PC-3 (cell line): ENCODE measurements around the gene PGF. TPM values are rescaled to one million over a fixed set of nuclear protein-coding genes. Genes with fewer than 3 reads are reported as not detected.

Experiments
- ATAC-seq: fragments of 200-7000 bp; cut with Tn5 transposase; 2 replicates; pipeline ENCODE4 v1.9.1; 2020; ENCODE audit warnings: mild to moderate bottlenecking, moderate library complexity
- BruUV-seq: library from RNA; stranded (reverse); fragments of 400-500 nt; replicated peaks from 2 replicates; lab custom pipeline; 2021; lab: Mats Ljungman, UMichigan
- CTCF ChIA-PET: fragments of 300-600 bp; sonication (Branson Sonifier 250); formaldehyde crosslinking; loops from one replicate; lab custom pipeline; 2022; ENCODE audit warnings: antibody characterized with exemption; lab: Charles Lee
- POLR2A ChIA-PET: fragments of 300-600 bp; sonication (Branson Sonifier 250); formaldehyde crosslinking; loops from one replicate; lab custom pipeline; 2022; ENCODE audit warnings: antibody characterized with exemption; ENCODE audit not compliant: unreplicated experiment; lab: Charles Lee
- DNase-seq: peaks from one replicate; pipeline ENCODE4 v3.0.0-alpha.2; 2015
- H2AFZ ChIP-seq: fragments of 300-600 bp; sonication (generic); 2 replicates; pipeline ENCODE4 v1.6.0; 2016; ENCODE audit warnings: antibody characterized with exemption, low read length
- H3F3A ChIP-seq: fragments of 300-600 bp; sonication (generic); one replicate; pipeline ENCODE4 v1.6.0; 2017; ENCODE audit warnings: antibody characterized with exemption, low read length, control low read depth, mild to moderate bottlenecking; ENCODE audit not compliant: unreplicated experiment
- H3K27ac ChIP-seq: fragments of 300-600 bp; sonication (generic); 2 replicates; pipeline ENCODE4 v1.5.1; 2016; ENCODE audit warnings: mild to moderate bottlenecking, low read length
- H3K27me3 ChIP-seq: fragments of 300-600 bp; sonication (generic); 2 replicates; pipeline ENCODE4 v1.6.1; 2016; ENCODE audit warnings: low read length, mixed read lengths
- H3K36me3 ChIP-seq: fragments of 300-600 bp; sonication (generic); 2 replicates; pipeline ENCODE4 v1.6.1; 2016; ENCODE audit warnings: low read depth, mixed run types, low read length, mixed read lengths
- H3K4me1 ChIP-seq: fragments of 300-600 bp; sonication (generic); 2 replicates; pipeline ENCODE4 v1.5.1; 2016; ENCODE audit warnings: low read length; ENCODE audit not compliant: insufficient read depth
- H3K4me2 ChIP-seq: fragments of 300-600 bp; sonication (generic); 2 replicates; pipeline ENCODE4 v1.6.0; 2016; ENCODE audit warnings: low read length
- H3K4me3 ChIP-seq: fragments of 300-600 bp; sonication (generic); 2 replicates; pipeline ENCODE4 v1.5.1; 2016; ENCODE audit warnings: mild to moderate bottlenecking, low read length, mixed read lengths
- H3K79me2 ChIP-seq: fragments of 300-600 bp; sonication (generic); 2 replicates; pipeline ENCODE4 v1.6.1; 2017; ENCODE audit warnings: low read length, mixed read lengths
- H3K9ac ChIP-seq: fragments of 300-600 bp; sonication (generic); 2 replicates; pipeline ENCODE4 v1.6.0; 2016; ENCODE audit warnings: mild to moderate bottlenecking, low read length
- H3K9me2 ChIP-seq: fragments of 300-600 bp; sonication (generic); replicated peaks from 2 replicates; pipeline ENCODE4 v1.6.1; 2016; ENCODE audit warnings: mixed run types, low read length, mixed read lengths
- H3K9me3 ChIP-seq: fragments of 300-600 bp; sonication (generic); 2 replicates; pipeline ENCODE4 v1.6.1; 2016; ENCODE audit warnings: low read length, mixed read lengths
- H4K20me1 ChIP-seq: fragments of 300-600 bp; sonication (generic); 2 replicates; pipeline ENCODE4 v1.6.1; 2016; ENCODE audit warnings: low read length, mixed read lengths
- CTCF ChIP-seq: fragments of 300-600 bp; sonication (generic); conservative IDR thresholded peaks from 2 replicates; pipeline ENCODE4 v1.5.1; 2017; ENCODE audit warnings: antibody characterized with exemption, low read depth, mild to moderate bottlenecking, low read length
- EZH2 ChIP-seq: fragments of 300-600 bp; sonication (generic); IDR thresholded peaks from one replicate; pipeline ENCODE4 v1.6.1; 2017; ENCODE audit warnings: antibody characterized with exemption, mild to moderate bottlenecking, low read length; ENCODE audit not compliant: unreplicated experiment
- EZH2phosphoT487 ChIP-seq: fragments of 300-600 bp; sonication (generic); IDR thresholded peaks from 2 replicates; pipeline ENCODE4 v1.6.1; 2018; ENCODE audit warnings: mild to moderate bottlenecking, antibody characterized with exemption, low read length, borderline replicate concordance
- intact Hi-C: fragments of 100-400 bp; cut with micrococcal nuclease; formaldehyde crosslinking; loops from 2 replicates; pipeline ENCODE4 v1.9.0; 2023
- total RNA-seq: library from RNA; depleted of rRNA; stranded (reverse); fragments of >200 nt; gene quantifications from 2 replicates; pipeline ENCODE4 v1.2.3, GENCODE V29; 2014

PGF gene
- total RNA-seq, 1 experiment from 2014 or later = 0.26 TPM

- Histone ChIP-seq H3K4me3 (no peak overlapping the region), H2AFZ (no peak overlapping the region), H3K9me2 (no peaks in the 10 kb centered on the region), H3K4me2 (no peak overlapping the region), H3K36me3 (peaks cover 36% of the 10 kb centered on the region), H3K27me3 (no peaks in the 10 kb centered on the region), H3K9me3 (no peaks in the 10 kb centered on the region), H3K79me2 (no peaks in the 10 kb centered on the region), H3K9ac (no peak overlapping the region), H4K20me1 (no peaks in the 10 kb centered on the region), H3F3A (no peaks in the 10 kb centered on the region), H3K27ac (no peak overlapping the region), H3K4me1 (no peaks in the 10 kb centered on the region)
- intact Hi-C loops = loop anchor here (1.0 kb wide), 1 partner anchor 44 kb away; no protein-coding TSS in a partner anchor
- peak; percentile 11 for ATAC-seq
- no peak for TF ChIP-seq EZH2phosphoT487
- TF ChIP-seq CTCF = no peak
- TF ChIP-seq EZH2 = no peak
- BruUV-seq = no TSS peak
- POLR2A ChIA-PET = no interaction called here
- CTCF ChIA-PET = interaction anchor here (0.5 to 2.3 kb wide), 5 partner anchors 27 to 45 kb away, joined by 3 to 56 read pairs (median 4); no protein-coding TSS in a partner anchor
- DNase-seq = no peak
These were observed 50.5 kb downstream of the PGF start for GRCh38 chr14:74904635-74905503.

GRCh38 chr14:74902941-74903705 lies 52.3 kb downstream of the PGF start:
- Histone ChIP-seq H3K27ac (no peak overlapping the region), H3K4me3 (no peak overlapping the region), H3K9me3 (no peaks in the 10 kb centered on the region), H3K9ac (no peak overlapping the region), H3K79me2 (no peaks in the 10 kb centered on the region), H3K27me3 (no peaks in the 10 kb centered on the region), H3K9me2 (no peaks in the 10 kb centered on the region), H3K36me3 (peaks cover 53% of the 10 kb centered on the region), H3K4me2 (no peak overlapping the region), H2AFZ (no peak overlapping the region), H3F3A (no peaks in the 10 kb centered on the region), H4K20me1 (no peaks in the 10 kb centered on the region), H3K4me1 (no peaks in the 10 kb centered on the region)
- ChIA-PET POLR2A (no interaction called here), CTCF (no interaction called here)
- TF ChIP-seq CTCF (no peak), EZH2 (no peak)
- intact Hi-C loops = no loop called here
- no peak for ATAC-seq
- TSS peak; percentile 36 for BruUV-seq
- no peak for DNase-seq
